ENCODE results near the gene ENGASE. TPM values are rescaled to one million over a fixed set of nuclear protein-coding genes. Genes with fewer than 3 reads are reported as not detected.

ENGASE gene
- total and polyA plus RNA-seq, 2 donors from 2014 or later: 14.3 to 49.3 TPM

DNA sequence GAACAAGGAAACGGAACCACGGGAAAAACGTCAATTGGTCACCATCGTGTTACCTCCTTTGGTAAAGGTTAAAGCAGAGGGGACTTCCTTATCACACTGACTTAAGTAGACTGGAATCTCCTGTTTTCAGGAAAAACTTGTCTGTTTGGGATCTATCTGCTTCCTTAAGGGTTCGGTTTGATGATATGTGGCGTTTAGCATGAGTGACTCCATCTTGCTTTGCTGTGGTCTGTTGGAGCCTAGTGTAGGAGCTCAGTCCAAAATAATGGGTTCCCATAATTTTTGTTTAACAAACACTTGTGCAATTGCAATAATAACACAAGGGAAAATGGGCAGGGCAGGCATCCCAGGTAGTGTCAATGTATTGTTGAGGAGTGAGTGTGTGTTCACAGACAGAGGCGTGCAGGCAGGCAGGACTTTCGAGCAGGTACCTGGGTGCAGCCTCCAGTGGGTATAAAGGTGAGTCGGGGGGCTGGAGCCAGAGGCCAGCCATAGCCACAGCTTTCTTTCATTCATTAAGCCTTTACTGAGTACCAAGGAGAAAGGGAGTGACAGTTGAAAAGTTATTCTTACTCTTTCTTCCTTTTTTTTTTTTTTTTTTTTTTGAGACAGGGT is 4.3 kb upstream of the ENGASE start:
- no peaks in the 10 kb centered on the region for H3K36me3 ChIP-seq (ENCODE audit: control insufficient read depth in 2 of 3, insufficient read depth in 3 of 3, low read length in 3 of 3)
- intact Hi-C loops (cut with DNase I): no loop called here
- H3K9me3 ChIP-seq (ENCODE audit: control insufficient read depth in 2 of 3, insufficient read depth in 1 of 3, low read length in 3 of 3): no peaks in the 10 kb centered on the region
- FAIRE-seq (no peak), DNase-seq (no peak)
- H3K9ac ChIP-seq (ENCODE audit: low read length in 3 of 3): no peak overlapping the region
- no peak overlapping the region for H3K27ac ChIP-seq (ENCODE audit: low read depth in 2 of 2, low read length in 2 of 2)
- no peak overlapping the region for H3K4me3 ChIP-seq (ENCODE audit: low read length in 3 of 3)
- H3K4me1 ChIP-seq (ENCODE audit: control insufficient read depth in 2 of 3, insufficient read depth in 2 of 3, low read depth in 1 of 3, low read length in 3 of 3): peaks cover 0 to under 1% (median 0%) of the 10 kb centered on the region in 3 donors
- TF ChIP-seq, protein P1, sequence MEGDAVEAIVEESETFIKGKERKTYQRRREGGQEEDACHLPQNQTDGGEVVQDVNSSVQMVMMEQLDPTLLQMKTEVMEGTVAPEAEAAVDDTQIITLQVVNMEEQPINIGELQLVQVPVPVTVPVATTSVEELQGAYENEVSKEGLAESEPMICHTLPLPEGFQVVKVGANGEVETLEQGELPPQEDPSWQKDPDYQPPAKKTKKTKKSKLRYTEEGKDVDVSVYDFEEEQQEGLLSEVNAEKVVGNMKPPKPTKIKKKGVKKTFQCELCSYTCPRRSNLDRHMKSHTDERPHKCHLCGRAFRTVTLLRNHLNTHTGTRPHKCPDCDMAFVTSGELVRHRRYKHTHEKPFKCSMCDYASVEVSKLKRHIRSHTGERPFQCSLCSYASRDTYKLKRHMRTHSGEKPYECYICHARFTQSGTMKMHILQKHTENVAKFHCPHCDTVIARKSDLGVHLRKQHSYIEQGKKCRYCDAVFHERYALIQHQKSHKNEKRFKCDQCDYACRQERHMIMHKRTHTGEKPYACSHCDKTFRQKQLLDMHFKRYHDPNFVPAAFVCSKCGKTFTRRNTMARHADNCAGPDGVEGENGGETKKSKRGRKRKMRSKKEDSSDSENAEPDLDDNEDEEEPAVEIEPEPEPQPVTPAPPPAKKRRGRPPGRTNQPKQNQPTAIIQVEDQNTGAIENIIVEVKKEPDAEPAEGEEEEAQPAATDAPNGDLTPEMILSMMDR (IDR thresholded peaks at IDR 0.05; ENCODE audit: borderline replicate concordance, extremely low read depth, insufficient read depth): no peak
- H3K27me3 ChIP-seq (ENCODE audit: control insufficient read depth, insufficient read depth, low read length): no peaks in the 10 kb centered on the region

DNA sequence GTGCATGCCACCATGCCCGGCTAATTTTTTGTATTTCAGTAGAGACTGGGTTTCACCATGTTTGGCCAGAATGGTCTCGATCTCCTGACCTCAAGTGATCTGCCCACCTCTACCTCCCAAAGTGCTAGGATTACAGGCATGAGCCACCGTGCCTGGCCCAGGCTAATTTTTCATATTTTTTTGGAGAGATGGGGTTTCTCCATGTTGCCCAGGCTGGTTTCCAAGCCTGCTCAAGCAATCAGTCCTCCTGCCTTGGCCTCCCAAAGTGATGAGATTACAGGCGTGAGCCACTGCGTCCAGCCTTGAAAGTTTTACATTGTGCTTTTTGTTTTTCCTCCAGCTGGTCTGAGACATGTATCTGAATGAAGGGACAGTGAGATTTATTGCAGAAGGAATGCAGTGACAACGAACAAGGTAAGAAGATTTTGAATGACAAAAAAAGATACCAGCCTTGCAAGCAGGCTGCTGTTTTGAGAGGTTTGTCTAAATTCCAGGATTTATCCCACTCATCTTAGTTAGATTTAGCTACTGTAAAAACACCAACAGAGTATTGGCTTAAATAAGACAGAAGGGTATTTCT is 3.4 kb upstream of the ENGASE start:
- TF ChIP-seq, protein P1 (IDR thresholded peaks at IDR 0.05; ENCODE audit: borderline replicate concordance, extremely low read depth, insufficient read depth): no peak
- FAIRE-seq: no peak
- H3K9ac ChIP-seq (ENCODE audit: low read length in 3 of 3): no peak overlapping the region
- no peaks in the 10 kb centered on the region for H3K27me3 ChIP-seq (ENCODE audit: control insufficient read depth, insufficient read depth, low read length)
- peaks cover 0 to 7% (median 0%) of the 10 kb centered on the region in 3 donors for H3K4me1 ChIP-seq (ENCODE audit: control insufficient read depth in 2 of 3, insufficient read depth in 2 of 3, low read depth in 1 of 3, low read length in 3 of 3)
- H3K4me3 ChIP-seq (ENCODE audit: low read length in 3 of 3): no peak overlapping the region
- no peak for DNase-seq
- intact Hi-C loops (cut with DNase I): no loop called here
- no peaks in the 10 kb centered on the region for H3K36me3 ChIP-seq (ENCODE audit: control insufficient read depth in 2 of 3, insufficient read depth in 3 of 3, low read length in 3 of 3)
- H3K27ac ChIP-seq (ENCODE audit: low read depth in 2 of 2, low read length in 2 of 2): no peak overlapping the region
- H3K9me3 ChIP-seq (ENCODE audit: control insufficient read depth in 2 of 3, insufficient read depth in 1 of 3, low read length in 3 of 3): no peaks in the 10 kb centered on the region

DNA sequence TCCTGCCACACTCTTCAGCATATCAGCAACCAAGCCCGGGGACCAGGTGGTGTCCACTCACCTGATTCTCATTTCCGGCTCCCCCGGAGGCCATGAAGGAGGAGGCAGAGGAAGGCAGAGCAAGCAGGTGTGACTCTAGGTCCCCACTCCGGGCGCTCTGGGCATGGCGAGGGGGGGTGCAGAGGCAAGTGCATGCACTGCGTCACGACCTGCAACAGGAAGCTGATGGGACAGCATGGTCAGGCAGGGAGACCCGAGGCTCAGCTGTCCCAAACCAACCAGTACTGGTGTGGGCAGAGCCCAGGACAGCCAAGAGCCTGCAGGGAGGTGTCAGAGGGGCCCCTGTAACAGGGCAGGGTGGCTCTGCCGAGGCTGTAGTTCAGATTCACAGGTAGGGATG is 2.1 kb upstream of the ENGASE start:
- intact Hi-C loops (cut with DNase I): no loop called here
- Histone ChIP-seq H3K27me3 (ENCODE audit: control insufficient read depth, insufficient read depth, low read length) (no peaks in the 10 kb centered on the region), H3K9me3 (ENCODE audit: control insufficient read depth in 2 of 3, insufficient read depth in 1 of 3, low read length in 3 of 3) (no peaks in the 10 kb centered on the region), H3K36me3 (ENCODE audit: control insufficient read depth in 2 of 3, insufficient read depth in 3 of 3, low read length in 3 of 3) (no peaks in the 10 kb centered on the region), H3K4me1 (ENCODE audit: control insufficient read depth in 2 of 3, insufficient read depth in 2 of 3, low read depth in 1 of 3, low read length in 3 of 3) (peaks cover 0 to 7% (median 0%) of the 10 kb centered on the region in 3 donors), H3K27ac (ENCODE audit: low read depth in 2 of 2, low read length in 2 of 2) (no peak overlapping the region), H3K4me3 (ENCODE audit: low read length in 3 of 3) (no peak overlapping the region), H3K9ac (ENCODE audit: low read length in 3 of 3) (no peak overlapping the region)
- FAIRE-seq (no peak), DNase-seq (peak in 1 of 5 donors; percentile 45)
- TF ChIP-seq, protein P1 (IDR thresholded peaks at IDR 0.05; ENCODE audit: borderline replicate concordance, extremely low read depth, insufficient read depth): no peak

Measured in kidney (tissue), 14 donors.